AG04450 (cell line): ENCODE measurements around the gene BNC2. TPM values are rescaled to one million over a fixed set of nuclear protein-coding genes. Genes with fewer than 3 reads are reported as not detected.

ENCODE experiments used
- CTCF ChIA-PET: fragments of 300-600, 350-600 bp; formaldehyde crosslinking; extraction: SDS; loops from one replicate; lab custom pipeline; 2022; ENCODE audit warnings: antibody characterized with exemption, inconsistent platforms; lab: Charles Lee
- POLR2A ChIA-PET: fragments of 350-600 bp; formaldehyde crosslinking; extraction: SDS; loops from one replicate; lab custom pipeline; 2021; ENCODE audit warnings: antibody characterized with exemption, inconsistent platforms; lab: Yijun Ruan, JAX
- DNase-seq: peaks from one replicate; pipeline ENCODE4 v3.0.0-alpha.2; 2011; ENCODE audit warnings: low read depth, low spot score
- H3K27ac ChIP-seq: one replicate; pipeline ENCODE4 v1.5.1; 2012; ENCODE audit warnings: low read depth, low read length, control low read depth
- H3K27me3 ChIP-seq: one replicate; pipeline ENCODE4 v1.6.0; 2012; ENCODE audit warnings: low read length; ENCODE audit not compliant: control insufficient read depth, insufficient read depth
- H3K4me3 ChIP-seq: 2 replicates; pipeline ENCODE4 v1.5.1; 2011; ENCODE audit warnings: mild to moderate bottlenecking, low read depth, low read length, control low read depth
- H3K9me3 ChIP-seq: 2 replicates; pipeline ENCODE4 v1.5.1; 2012; ENCODE audit warnings: low read length; ENCODE audit not compliant: control insufficient read depth, insufficient read depth
- polyA plus RNA-seq: library from polyadenylated mRNA; depleted of rRNA; stranded (reverse); fragments of >200 nt; gene quantifications from 2 replicates; pipeline ENCODE4 v1.2.3, GENCODE V29; 2011
- TF ChIP-seq, protein P1 (sequence below): IDR thresholded peaks from 2 replicates; pipeline ENCODE4 v1.5.1; 2011; ENCODE audit warnings: low read depth, low read length, control low read depth, inconsistent platforms

BNC2 gene
- polyA plus RNA-seq, 1 experiment = 49.0 TPM

DNA sequence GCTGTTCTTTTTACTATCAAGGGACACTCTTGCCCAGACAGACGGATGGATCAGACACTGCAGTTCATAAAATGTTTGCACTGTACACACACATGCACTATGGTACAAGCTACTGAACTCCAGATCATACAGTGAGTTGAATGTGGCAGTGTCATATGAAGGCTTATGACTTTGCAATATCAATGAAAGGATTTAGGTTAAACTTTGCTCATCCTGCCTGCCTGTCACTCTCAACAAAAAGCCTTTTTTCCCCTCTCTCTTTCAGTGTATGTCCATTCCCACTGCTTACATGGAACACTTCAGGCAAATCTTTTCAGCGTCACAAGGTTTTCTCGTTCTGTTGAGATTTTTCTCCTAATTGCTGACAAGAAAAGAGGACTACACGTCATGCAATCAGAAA is 97.4 kb downstream of the BNC2 start:
- no peaks in the 10 kb centered on the region for H3K9me3 ChIP-seq
- ChIA-PET POLR2A (no interaction called here), CTCF (no interaction called here)
- DNase-seq = no peak
- no peaks in the 10 kb centered on the region for H3K27me3 ChIP-seq
- no peak overlapping the region for H3K27ac ChIP-seq
- TF ChIP-seq, protein P1, sequence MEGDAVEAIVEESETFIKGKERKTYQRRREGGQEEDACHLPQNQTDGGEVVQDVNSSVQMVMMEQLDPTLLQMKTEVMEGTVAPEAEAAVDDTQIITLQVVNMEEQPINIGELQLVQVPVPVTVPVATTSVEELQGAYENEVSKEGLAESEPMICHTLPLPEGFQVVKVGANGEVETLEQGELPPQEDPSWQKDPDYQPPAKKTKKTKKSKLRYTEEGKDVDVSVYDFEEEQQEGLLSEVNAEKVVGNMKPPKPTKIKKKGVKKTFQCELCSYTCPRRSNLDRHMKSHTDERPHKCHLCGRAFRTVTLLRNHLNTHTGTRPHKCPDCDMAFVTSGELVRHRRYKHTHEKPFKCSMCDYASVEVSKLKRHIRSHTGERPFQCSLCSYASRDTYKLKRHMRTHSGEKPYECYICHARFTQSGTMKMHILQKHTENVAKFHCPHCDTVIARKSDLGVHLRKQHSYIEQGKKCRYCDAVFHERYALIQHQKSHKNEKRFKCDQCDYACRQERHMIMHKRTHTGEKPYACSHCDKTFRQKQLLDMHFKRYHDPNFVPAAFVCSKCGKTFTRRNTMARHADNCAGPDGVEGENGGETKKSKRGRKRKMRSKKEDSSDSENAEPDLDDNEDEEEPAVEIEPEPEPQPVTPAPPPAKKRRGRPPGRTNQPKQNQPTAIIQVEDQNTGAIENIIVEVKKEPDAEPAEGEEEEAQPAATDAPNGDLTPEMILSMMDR = no peak
- no peak overlapping the region for H3K4me3 ChIP-seq

DNA sequence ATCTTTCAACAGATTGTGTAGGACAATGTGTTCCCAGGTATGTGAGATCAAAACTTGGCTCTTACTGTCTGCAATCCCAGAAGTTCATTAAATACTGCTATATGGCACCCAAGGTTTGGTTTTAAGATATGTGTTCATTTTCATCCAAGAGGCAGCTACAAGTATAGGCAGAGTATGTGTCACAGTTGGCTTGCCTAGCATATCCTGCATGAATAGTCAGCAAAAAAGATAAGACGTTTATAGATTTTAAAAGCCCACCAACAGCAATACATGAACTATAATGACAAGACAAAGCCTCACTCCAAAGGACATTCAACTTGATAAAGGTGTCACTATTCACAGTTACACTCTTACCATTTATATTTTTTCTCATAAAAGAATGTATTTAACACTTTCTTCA is 99.1 kb downstream of the BNC2 start:
- POLR2A ChIA-PET = no interaction called here
- TF ChIP-seq, protein P1 = no peak
- Histone ChIP-seq H3K27me3 (no peaks in the 10 kb centered on the region), H3K4me3 (no peak overlapping the region), H3K9me3 (no peaks in the 10 kb centered on the region), H3K27ac (no peak overlapping the region)
- no peak for DNase-seq
- CTCF ChIA-PET = no interaction called here

DNA sequence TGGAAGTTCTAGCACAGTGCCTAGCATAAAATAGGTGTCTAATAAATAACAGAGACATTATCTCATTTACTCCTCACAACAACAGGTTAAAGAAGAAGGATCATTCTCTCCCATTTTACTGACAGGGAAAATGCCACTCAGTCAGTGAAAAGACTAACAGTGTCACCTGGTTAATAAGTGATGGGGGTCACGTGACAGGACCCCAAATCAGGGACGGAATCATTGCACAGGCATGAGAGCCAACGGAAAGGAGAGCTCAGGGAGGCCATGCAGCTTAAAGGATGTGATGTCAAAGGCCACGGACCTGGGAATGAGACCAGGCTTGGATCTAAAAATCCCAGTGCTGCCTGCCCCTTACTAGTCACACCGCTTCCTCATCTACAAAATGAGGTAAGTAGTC is 101.2 kb downstream of the BNC2 start:
- Histone ChIP-seq H3K27ac (no peak overlapping the region), H3K4me3 (no peak overlapping the region), H3K27me3 (no peaks in the 10 kb centered on the region), H3K9me3 (no peaks in the 10 kb centered on the region)
- DNase-seq = no peak
- ChIA-PET POLR2A (interaction anchor here (0.7 kb wide), 1 partner anchor 11 kb away, joined by 3 read pairs; no protein-coding TSS in a partner anchor), CTCF (no interaction called here)
- TF ChIP-seq, protein P1 = no peak

DNA sequence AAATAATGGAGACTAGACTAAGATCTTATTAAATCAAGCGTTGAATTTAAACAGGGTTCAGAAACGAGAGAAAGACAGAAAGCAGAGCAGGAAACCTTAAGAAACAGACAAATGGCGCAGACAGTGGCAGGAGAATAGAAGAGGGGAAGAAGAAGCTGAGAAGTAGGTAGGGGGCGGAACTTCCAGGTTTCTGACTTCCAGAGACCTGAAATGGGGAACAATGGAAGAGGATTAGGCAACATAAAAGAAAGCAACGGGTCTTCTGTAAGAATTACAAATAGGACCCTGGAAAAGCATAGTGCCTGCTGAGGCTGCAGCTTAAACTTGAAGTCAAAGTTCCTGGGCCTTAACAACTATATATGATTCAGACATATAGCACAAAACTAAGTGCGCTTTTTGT is 101.7 kb downstream of the BNC2 start:
- TF ChIP-seq, protein P1 = no peak
- DNase-seq = no peak
- CTCF ChIA-PET = no interaction called here

DNA sequence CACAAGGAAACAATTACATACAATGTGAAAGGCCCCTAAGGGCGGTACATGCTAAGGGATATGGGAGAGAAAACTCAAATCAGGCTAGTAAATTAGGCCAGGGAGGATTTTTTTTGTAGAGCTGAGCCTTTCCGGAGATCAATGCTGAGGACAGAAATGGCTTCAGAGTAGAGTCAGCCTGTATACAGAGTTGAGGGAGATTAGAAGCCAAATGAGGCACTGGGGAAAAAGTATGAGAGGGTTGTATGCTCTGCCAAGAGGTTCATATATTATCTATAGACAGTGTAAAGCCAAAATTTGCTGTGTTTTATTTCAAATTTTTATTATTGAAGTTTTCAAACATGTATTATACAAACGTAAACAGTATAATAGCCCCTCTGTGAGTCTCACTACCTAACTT is 103.1 kb downstream of the BNC2 start:
- TF ChIP-seq, protein P1 = no peak
- ChIA-PET CTCF (no interaction called here), POLR2A (no interaction called here)
- H3K27ac ChIP-seq = no peak overlapping the region
- DNase-seq = no peak
- H3K4me3 ChIP-seq = no peak overlapping the region
- no peaks in the 10 kb centered on the region for H3K27me3 ChIP-seq
- H3K9me3 ChIP-seq = no peaks in the 10 kb centered on the region

More for the DNA sequence above, 101.7 kb downstream of the BNC2 start:
- Histone ChIP-seq H3K27me3 (no peaks in the 10 kb centered on the region), H3K4me3 (no peak overlapping the region), H3K9me3 (no peaks in the 10 kb centered on the region), H3K27ac (no peak overlapping the region)
- POLR2A ChIA-PET = no interaction called here
